NCI-H2227 (cell line): ENCODE measurements around the gene PPP6R2.

Experiments used
- DNase-seq: peaks from one replicate; lab custom pipeline; 2025; ENCODE audit not compliant: unreplicated experiment; lab: John Stamatoyannopoulos, UW

Gene PPP6R2

GRCh38 chr22:50463188-50463900 lies 120.2 kb downstream of the PPP6R2 start:
- DNase-seq = no peak

- DNase-seq = no peak
These were observed 121.3 kb downstream of the PPP6R2 start for GRCh38 chr22:50464451-50464850.

- no peak for DNase-seq
These were observed 122.2 kb downstream of the PPP6R2 start for GRCh38 chr22:50465066-50465930.

GRCh38 chr22:50467341-50467740 lies 124.2 kb downstream of the PPP6R2 start:
- no peak for DNase-seq

GRCh38 chr22:50467773-50468440 lies 124.8 kb downstream of the PPP6R2 start:
- no peak for DNase-seq

- DNase-seq = no peak
These were observed 125.5 kb downstream of the PPP6R2 start for GRCh38 chr22:50468626-50469025.

GRCh38 chr22:50469377-50470305 lies 126.5 kb downstream of the PPP6R2 start:
- peak; percentile 35 for DNase-seq

- no peak for DNase-seq
These were observed 127.4 kb downstream of the PPP6R2 start for GRCh38 chr22:50470491-50470890.

GRCh38 chr22:50471197-50471847 lies 128.2 kb downstream of the PPP6R2 start:
- no peak for DNase-seq

GRCh38 chr22:50471962-50472361 lies 128.8 kb downstream of the PPP6R2 start:
- DNase-seq = no peak

- DNase-seq = peak; percentile 8
These were observed 130.0 kb downstream of the PPP6R2 start for GRCh38 chr22:50473088-50473487.

GRCh38 chr22:50473855-50474671 lies 130.9 kb downstream of the PPP6R2 start:
- DNase-seq = no peak

GRCh38 chr22:50474710-50475651 lies 131.9 kb downstream of the PPP6R2 start, which contains the start of gene SBF1:
Gene SBF1 (minus strand): TSS chr22:50475035. CDS start chr22:50474840, 195 bp downstream.
- peak; percentile 91 for DNase-seq

GRCh38 chr22:50475652-50476002 lies 132.5 kb downstream of the PPP6R2 start:
- no peak for DNase-seq

GRCh38 chr22:50476868-50477267 lies 133.7 kb downstream of the PPP6R2 start:
- DNase-seq = peak; percentile 11

- no peak for DNase-seq
These were observed 134.8 kb downstream of the PPP6R2 start for GRCh38 chr22:50477923-50478322.

- DNase-seq = no peak
These were observed 136.6 kb downstream of the PPP6R2 start for GRCh38 chr22:50479721-50480120.

- no peak for DNase-seq
These were observed 137.9 kb downstream of the PPP6R2 start for GRCh38 chr22:50481045-50481439.
